ENCODE data around the gene NUPR1.
A peak's percentile ranks its signal among the peaks of the same experiment; 100 is the strongest.
"Not testable (repeated sequence)": the region's sequence is repeated elsewhere in the genome, so short reads cannot be mapped to it uniquely, and the experiment has no call there.

NUPR1 gene

GRCh38 chr16:28501258-28502232, 37.2 kb downstream of the NUPR1 start:
- DNase-seq: no peak
- TF ChIP-seq POLR2A (IDR thresholded peaks at IDR 0.05; ENCODE audit: low read length) (no peak), GATA1 (IDR thresholded peaks at IDR 0.05; ENCODE audit: low read depth, low read length) (no peak)

- not testable (repeated sequence) for DNase-seq
Observed at GRCh38 chr16:28500476-28501180, 38.1 kb downstream of the NUPR1 start.

GRCh38 chr16:28499854-28500253, 38.9 kb downstream of the NUPR1 start:
- TF ChIP-seq POLR2A (IDR thresholded peaks at IDR 0.05; ENCODE audit: low read length) (no peak), GATA1 (IDR thresholded peaks at IDR 0.05; ENCODE audit: low read depth, low read length) (no peak)
- no peak for DNase-seq

GRCh38 chr16:28498666-28499381, 40.0 kb downstream of the NUPR1 start:
- TF ChIP-seq GATA1 (IDR thresholded peaks at IDR 0.05; ENCODE audit: low read depth, low read length) (no peak), POLR2A (IDR thresholded peaks at IDR 0.05; ENCODE audit: low read length) (no peak)
- no peak for DNase-seq

- TF ChIP-seq GATA1 (IDR thresholded peaks at IDR 0.05; ENCODE audit: low read depth, low read length): no peak
- TF ChIP-seq POLR2A (IDR thresholded peaks at IDR 0.05; ENCODE audit: low read length): no peak
- no peak for DNase-seq
Observed at GRCh38 chr16:28497861-28498599, 40.7 kb downstream of the NUPR1 start.

- DNase-seq: no peak
- TF ChIP-seq GATA1 (IDR thresholded peaks at IDR 0.05; ENCODE audit: low read depth, low read length) (no peak), POLR2A (IDR thresholded peaks at IDR 0.05; ENCODE audit: low read length) (no peak)
Observed at GRCh38 chr16:28497386-28497785, 41.4 kb downstream of the NUPR1 start.

GRCh38 chr16:28496844-28497243, 41.9 kb downstream of the NUPR1 start:
- TF ChIP-seq POLR2A (IDR thresholded peaks at IDR 0.05; ENCODE audit: low read length) (no peak), GATA1 (IDR thresholded peaks at IDR 0.05; ENCODE audit: low read depth, low read length) (no peak)
- no peak for DNase-seq

- TF ChIP-seq POLR2A (IDR thresholded peaks at IDR 0.05; ENCODE audit: low read length) (no peak), GATA1 (IDR thresholded peaks at IDR 0.05; ENCODE audit: low read depth, low read length) (no peak)
- DNase-seq: no peak
Observed at GRCh38 chr16:28495795-28496749, 42.7 kb downstream of the NUPR1 start.

GRCh38 chr16:28495098-28495793, 43.5 kb downstream of the NUPR1 start:
- DNase-seq: no peak
- no peak for TF ChIP-seq GATA1 (IDR thresholded peaks at IDR 0.05; ENCODE audit: low read depth, low read length)

GRCh38 chr16:28494121-28494851, 44.5 kb downstream of the NUPR1 start, which contains the start of gene APOBR:
Gene APOBR, plus strand, starts transcription at chr16:28494643. Its CDS starts 39 bp downstream, at chr16:28494682.
- TF ChIP-seq GATA1 (IDR thresholded peaks at IDR 0.05; ENCODE audit: low read depth, low read length): no peak
- peak; percentile 49 for TF ChIP-seq POLR2A (IDR thresholded peaks at IDR 0.05; ENCODE audit: low read length)
- DNase-seq: peak; percentile 35 to 43

GRCh38 chr16:28492511-28492910, 46.3 kb downstream of the NUPR1 start:
- TF ChIP-seq GATA1 (IDR thresholded peaks at IDR 0.05; ENCODE audit: low read depth, low read length) (no peak), POLR2A (IDR thresholded peaks at IDR 0.05; ENCODE audit: low read length) (no peak)
- no peak for DNase-seq

Measured in erythroblast (primary cell).